ENCODE data around the gene BRICD5. TPM values are rescaled to one million over a fixed set of nuclear protein-coding genes. Genes with fewer than 3 reads are reported as not detected.
A peak's percentile ranks its signal among the peaks of the same experiment; 100 is the strongest.

The BRICD5 gene
- total and polyA plus RNA-seq, 5 donors from 2014 or later, result 0.08 to 10.9 (median 0.33) TPM; not detected in 2

- Histone ChIP-seq H3K9me3 (ENCODE audit: control insufficient read depth in 2 of 2, low read length in 2 of 2) (no peaks in the 10 kb centered on the region), H3K4me1 (ENCODE audit: control insufficient read depth, insufficient read depth, low read length, poor library complexity, severe bottlenecking) (peaks cover 20% of the 10 kb centered on the region), H3K27ac (ENCODE audit: insufficient read depth, low read length, poor library complexity, severe bottlenecking) (no peak overlapping the region), H3K27me3 (ENCODE audit: control insufficient read depth, insufficient read depth, low read length) (peaks cover 12% of the 10 kb centered on the region), H3K4me3 (ENCODE audit: low read depth, low read length) (no peak overlapping the region), H3K36me3 (ENCODE audit: control insufficient read depth, insufficient read depth, low read length) (no peaks in the 10 kb centered on the region)
- Mint-ChIP-seq H3K4me1 (peaks cover 0 to 11% (median 2%) of the 10 kb centered on the region in 4 donors), H3K27ac (peak overlapping the region in 1 of 3 donors; percentile 52), H3K9me3 (no peaks in the 10 kb centered on the region), H3K36me3 (no peaks in the 10 kb centered on the region), H3K27me3 (peaks cover 28% of the 10 kb centered on the region), H3K4me3 (no peak overlapping the region)
- DNase-seq (no peak), ATAC-seq (ENCODE audit: low read depth in 2 of 2) (no peak)
Observed at GRCh38 chr16:2194166-2194834, 16.4 kb downstream of the BRICD5 start.

- no peak overlapping the region for H3K27ac ChIP-seq (ENCODE audit: insufficient read depth, low read length, poor library complexity, severe bottlenecking)
- H3K4me3 Mint-ChIP-seq, result peak overlapping the region in 1 of 4 donors; percentile 33
- H3K27me3 Mint-ChIP-seq, result peaks cover 8% of the 10 kb centered on the region
- no peaks in the 10 kb centered on the region for H3K9me3 ChIP-seq (ENCODE audit: control insufficient read depth in 2 of 2, low read length in 2 of 2)
- peaks cover 13% of the 10 kb centered on the region for H3K4me1 ChIP-seq (ENCODE audit: control insufficient read depth, insufficient read depth, low read length, poor library complexity, severe bottlenecking)
- no peaks in the 10 kb centered on the region for H3K9me3 Mint-ChIP-seq
- H3K4me3 ChIP-seq (ENCODE audit: low read depth, low read length), result no peak overlapping the region
- H3K27me3 ChIP-seq (ENCODE audit: control insufficient read depth, insufficient read depth, low read length), result peaks cover 2% of the 10 kb centered on the region
- H3K36me3 Mint-ChIP-seq, result no peaks in the 10 kb centered on the region
- DNase-seq, result no peak
- ATAC-seq (ENCODE audit: low read depth in 2 of 2), result no peak
- H3K36me3 ChIP-seq (ENCODE audit: control insufficient read depth, insufficient read depth, low read length), result no peaks in the 10 kb centered on the region
- H3K4me1 Mint-ChIP-seq, result peaks cover 0 to 7% (median 2%) of the 10 kb centered on the region in 4 donors
- no peak overlapping the region for H3K27ac Mint-ChIP-seq
Observed at GRCh38 chr16:2191446-2191706, 19.3 kb downstream of the BRICD5 start.

- ATAC-seq (ENCODE audit: low read depth in 2 of 2), result no peak
- Mint-ChIP-seq H3K4me1 (peaks cover 0 to 7% (median 2%) of the 10 kb centered on the region in 4 donors), H3K27ac (no peak overlapping the region), H3K4me3 (no peak overlapping the region), H3K36me3 (no peaks in the 10 kb centered on the region), H3K9me3 (no peaks in the 10 kb centered on the region), H3K27me3 (peaks cover 8% of the 10 kb centered on the region)
- Histone ChIP-seq H3K9me3 (ENCODE audit: control insufficient read depth in 2 of 2, low read length in 2 of 2) (no peaks in the 10 kb centered on the region), H3K27me3 (ENCODE audit: control insufficient read depth, insufficient read depth, low read length) (peaks cover 2% of the 10 kb centered on the region), H3K36me3 (ENCODE audit: control insufficient read depth, insufficient read depth, low read length) (no peaks in the 10 kb centered on the region), H3K4me1 (ENCODE audit: control insufficient read depth, insufficient read depth, low read length, poor library complexity, severe bottlenecking) (peaks cover 10% of the 10 kb centered on the region), H3K27ac (ENCODE audit: insufficient read depth, low read length, poor library complexity, severe bottlenecking) (no peak overlapping the region), H3K4me3 (ENCODE audit: low read depth, low read length) (no peak overlapping the region)
- no peak for DNase-seq
Observed at GRCh38 chr16:2190659-2191445, 19.8 kb downstream of the BRICD5 start.

- H3K4me3 Mint-ChIP-seq, result no peak overlapping the region
- no peaks in the 10 kb centered on the region for H3K36me3 Mint-ChIP-seq
- peaks cover 7% of the 10 kb centered on the region for H3K27me3 Mint-ChIP-seq
Observed at GRCh38 chr16:2190002-2190658, 20.5 kb downstream of the BRICD5 start.

GRCh38 chr16:2189252-2189893 lies 21.3 kb downstream of the BRICD5 start:
- Histone ChIP-seq H3K27ac (ENCODE audit: insufficient read depth, low read length, poor library complexity, severe bottlenecking) (no peak overlapping the region), H3K36me3 (ENCODE audit: control insufficient read depth, insufficient read depth, low read length) (no peaks in the 10 kb centered on the region), H3K9me3 (ENCODE audit: control insufficient read depth in 2 of 2, low read length in 2 of 2) (no peaks in the 10 kb centered on the region), H3K4me1 (ENCODE audit: control insufficient read depth, insufficient read depth, low read length, poor library complexity, severe bottlenecking) (no peaks in the 10 kb centered on the region), H3K4me3 (ENCODE audit: low read depth, low read length) (no peak overlapping the region), H3K27me3 (ENCODE audit: control insufficient read depth, insufficient read depth, low read length) (no peaks in the 10 kb centered on the region)
- no peak for ATAC-seq (ENCODE audit: low read depth in 2 of 2)
- Mint-ChIP-seq H3K27ac (no peak overlapping the region), H3K27me3 (no peaks in the 10 kb centered on the region), H3K4me1 (no peaks in the 10 kb centered on the region), H3K36me3 (no peaks in the 10 kb centered on the region), H3K4me3 (no peak overlapping the region), H3K9me3 (no peaks in the 10 kb centered on the region)
- no peak for DNase-seq

More at GRCh38 chr16:2190002-2190658, 20.5 kb downstream of the BRICD5 start:
- no peak for ATAC-seq (ENCODE audit: low read depth in 2 of 2)
- Mint-ChIP-seq H3K9me3 (no peaks in the 10 kb centered on the region), H3K4me1 (peaks cover 0 to 5% (median 2%) of the 10 kb centered on the region in 4 donors), H3K27ac (no peak overlapping the region)
- H3K36me3 ChIP-seq (ENCODE audit: control insufficient read depth, insufficient read depth, low read length), result no peaks in the 10 kb centered on the region
- no peak for DNase-seq
- H3K27ac ChIP-seq (ENCODE audit: insufficient read depth, low read length, poor library complexity, severe bottlenecking), result no peak overlapping the region
- no peaks in the 10 kb centered on the region for H3K9me3 ChIP-seq (ENCODE audit: control insufficient read depth in 2 of 2, low read length in 2 of 2)
- H3K27me3 ChIP-seq (ENCODE audit: control insufficient read depth, insufficient read depth, low read length), result peaks cover 2% of the 10 kb centered on the region
- no peak overlapping the region for H3K4me3 ChIP-seq (ENCODE audit: low read depth, low read length)
- peaks cover 3% of the 10 kb centered on the region for H3K4me1 ChIP-seq (ENCODE audit: control insufficient read depth, insufficient read depth, low read length, poor library complexity, severe bottlenecking)

- no peak for DNase-seq
- no peak for ATAC-seq (ENCODE audit: low read depth in 2 of 2)
- no peak overlapping the region for H3K27ac ChIP-seq (ENCODE audit: insufficient read depth, low read length, poor library complexity, severe bottlenecking)
- H3K4me3 ChIP-seq (ENCODE audit: low read depth, low read length), result no peak overlapping the region
- no peaks in the 10 kb centered on the region for H3K27me3 ChIP-seq (ENCODE audit: control insufficient read depth, insufficient read depth, low read length)
- H3K9me3 ChIP-seq (ENCODE audit: control insufficient read depth in 2 of 2, low read length in 2 of 2), result no peaks in the 10 kb centered on the region
- Mint-ChIP-seq H3K27ac (no peak overlapping the region), H3K9me3 (no peaks in the 10 kb centered on the region), H3K4me3 (no peak overlapping the region), H3K27me3 (no peaks in the 10 kb centered on the region), H3K4me1 (no peaks in the 10 kb centered on the region), H3K36me3 (no peaks in the 10 kb centered on the region)
- H3K36me3 ChIP-seq (ENCODE audit: control insufficient read depth, insufficient read depth, low read length), result no peaks in the 10 kb centered on the region
- H3K4me1 ChIP-seq (ENCODE audit: control insufficient read depth, insufficient read depth, low read length, poor library complexity, severe bottlenecking), result no peaks in the 10 kb centered on the region
Observed at GRCh38 chr16:2188395-2188794, 22.3 kb downstream of the BRICD5 start.

GRCh38 chr16:2187212-2187611 lies 23.5 kb downstream of the BRICD5 start:
- H3K27ac ChIP-seq (ENCODE audit: insufficient read depth, low read length, poor library complexity, severe bottlenecking), result no peak overlapping the region
- no peaks in the 10 kb centered on the region for H3K36me3 ChIP-seq (ENCODE audit: control insufficient read depth, insufficient read depth, low read length)
- Mint-ChIP-seq H3K27me3 (no peaks in the 10 kb centered on the region), H3K27ac (no peak overlapping the region), H3K4me3 (no peak overlapping the region), H3K9me3 (no peaks in the 10 kb centered on the region), H3K36me3 (no peaks in the 10 kb centered on the region), H3K4me1 (no peaks in the 10 kb centered on the region)
- H3K4me1 ChIP-seq (ENCODE audit: control insufficient read depth, insufficient read depth, low read length, poor library complexity, severe bottlenecking), result no peaks in the 10 kb centered on the region
- no peaks in the 10 kb centered on the region for H3K9me3 ChIP-seq (ENCODE audit: control insufficient read depth in 2 of 2, low read length in 2 of 2)
- no peak for ATAC-seq (ENCODE audit: low read depth in 2 of 2)
- no peak for DNase-seq
- H3K4me3 ChIP-seq (ENCODE audit: low read depth, low read length), result no peak overlapping the region
- no peaks in the 10 kb centered on the region for H3K27me3 ChIP-seq (ENCODE audit: control insufficient read depth, insufficient read depth, low read length)
